HG03280 (cell line): ENCODE results near the gene MAP1A.
A peak's percentile ranks its signal among the peaks of the same experiment; 100 is the strongest.

Experiments
- ATAC-seq: cut with Tn5 transposase; IDR thresholded peaks from one replicate; pipeline ENCODE4 v1.9.1; 2021; ENCODE audit warnings: mild to moderate bottlenecking, moderate library complexity; ENCODE audit not compliant: unreplicated experiment

MAP1A gene

DNA sequence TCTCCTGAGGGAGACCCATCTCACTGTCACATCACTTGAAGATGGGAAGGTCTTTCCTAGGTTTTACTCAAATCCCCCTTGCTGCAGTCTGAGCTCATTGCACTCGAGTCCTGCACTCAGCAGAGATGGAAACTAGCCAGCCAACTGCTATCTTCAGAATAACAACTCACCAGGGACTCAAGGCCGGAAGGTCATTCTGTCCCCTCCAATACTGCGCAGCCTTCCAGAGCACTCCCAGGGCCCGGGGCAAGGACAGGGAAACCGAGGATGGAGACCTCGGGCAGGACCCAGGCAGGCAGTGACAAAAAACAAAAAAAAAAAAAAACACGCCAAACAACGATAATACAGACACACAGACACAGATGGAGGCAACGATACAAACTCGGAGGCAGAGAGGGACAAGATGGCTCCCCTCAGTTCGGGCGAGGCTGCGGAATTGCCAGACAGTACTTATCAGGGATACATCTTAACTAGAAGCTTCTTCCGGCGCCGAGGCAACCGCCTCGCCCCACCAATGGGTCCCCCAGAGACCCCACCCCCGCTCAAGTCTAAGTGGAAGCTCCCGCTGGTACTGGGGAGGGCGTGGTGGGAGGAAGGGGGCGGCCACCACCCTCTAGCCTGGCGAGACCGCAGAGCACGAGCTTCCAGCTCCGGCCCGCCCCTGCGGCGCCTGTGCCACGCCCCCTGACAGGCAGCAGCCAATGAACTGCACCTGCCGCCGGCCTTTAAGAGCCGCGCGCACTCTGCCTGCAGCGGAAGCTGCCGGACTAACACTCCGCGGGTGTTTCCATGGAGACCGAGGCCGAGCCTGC, 7.0 kb upstream of the MAP1A start:
- peak; percentile 97 for ATAC-seq

DNA sequence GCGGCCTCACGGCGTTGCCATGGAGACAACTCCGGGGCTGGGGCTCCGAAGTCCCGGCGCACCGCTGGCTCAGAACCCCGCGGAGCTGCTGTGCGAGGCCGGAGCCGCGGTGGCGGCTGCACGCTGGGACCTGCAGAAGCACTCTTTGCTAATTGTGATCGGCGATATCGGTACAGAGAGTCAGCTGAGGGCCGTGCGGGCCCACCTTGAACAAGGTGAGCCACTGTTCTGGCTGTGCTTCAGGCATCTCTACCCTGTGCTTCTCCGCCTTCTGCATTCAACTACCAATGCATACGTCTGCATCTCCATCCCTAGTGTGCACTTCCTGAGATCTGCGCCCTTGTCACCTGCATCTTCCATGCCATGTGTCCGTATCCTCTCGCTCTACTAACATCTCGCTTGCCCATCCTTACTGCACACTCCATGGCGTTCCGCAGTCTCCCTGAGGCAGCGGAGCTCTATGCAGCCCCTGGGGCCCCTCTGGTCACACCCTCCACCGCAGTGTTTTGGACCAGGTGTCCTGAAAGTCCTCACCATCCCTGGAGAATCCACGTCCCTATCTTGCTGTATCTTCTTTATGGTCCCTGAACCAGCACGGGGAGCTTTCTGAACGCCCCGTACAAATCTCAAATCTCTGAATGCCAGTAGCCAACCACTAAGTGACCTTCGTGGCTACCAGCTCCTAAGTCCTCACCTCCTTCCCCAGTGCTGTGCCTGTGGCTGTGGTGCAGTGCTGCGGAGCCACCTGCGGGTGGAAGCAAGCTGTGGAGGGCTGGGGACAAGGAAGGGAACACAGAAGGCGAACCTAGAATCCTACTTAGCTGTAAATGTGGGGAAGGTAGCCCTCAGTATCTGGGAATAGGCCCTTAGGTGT, 6.2 kb upstream of the MAP1A start:
- ATAC-seq, result no peak

DNA sequence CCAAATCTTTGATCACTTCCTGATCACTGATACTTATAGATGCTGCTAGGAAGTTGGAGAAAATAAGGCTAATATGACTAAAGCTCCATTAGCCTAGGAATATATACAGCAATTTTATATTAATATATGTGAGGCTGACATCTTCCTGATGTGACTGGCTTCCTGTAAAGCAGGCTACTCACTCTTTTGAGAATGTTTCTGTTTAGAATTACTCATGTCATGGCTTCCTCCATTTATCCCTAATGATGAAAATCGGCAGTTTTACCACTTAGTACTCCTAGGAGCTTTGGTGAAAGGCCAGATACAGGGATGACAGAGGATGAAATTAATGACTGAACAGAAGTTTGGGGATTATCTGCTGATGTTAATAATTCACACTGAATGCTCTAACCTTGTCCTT, 3.9 kb upstream of the MAP1A start:
- no peak for ATAC-seq

DNA sequence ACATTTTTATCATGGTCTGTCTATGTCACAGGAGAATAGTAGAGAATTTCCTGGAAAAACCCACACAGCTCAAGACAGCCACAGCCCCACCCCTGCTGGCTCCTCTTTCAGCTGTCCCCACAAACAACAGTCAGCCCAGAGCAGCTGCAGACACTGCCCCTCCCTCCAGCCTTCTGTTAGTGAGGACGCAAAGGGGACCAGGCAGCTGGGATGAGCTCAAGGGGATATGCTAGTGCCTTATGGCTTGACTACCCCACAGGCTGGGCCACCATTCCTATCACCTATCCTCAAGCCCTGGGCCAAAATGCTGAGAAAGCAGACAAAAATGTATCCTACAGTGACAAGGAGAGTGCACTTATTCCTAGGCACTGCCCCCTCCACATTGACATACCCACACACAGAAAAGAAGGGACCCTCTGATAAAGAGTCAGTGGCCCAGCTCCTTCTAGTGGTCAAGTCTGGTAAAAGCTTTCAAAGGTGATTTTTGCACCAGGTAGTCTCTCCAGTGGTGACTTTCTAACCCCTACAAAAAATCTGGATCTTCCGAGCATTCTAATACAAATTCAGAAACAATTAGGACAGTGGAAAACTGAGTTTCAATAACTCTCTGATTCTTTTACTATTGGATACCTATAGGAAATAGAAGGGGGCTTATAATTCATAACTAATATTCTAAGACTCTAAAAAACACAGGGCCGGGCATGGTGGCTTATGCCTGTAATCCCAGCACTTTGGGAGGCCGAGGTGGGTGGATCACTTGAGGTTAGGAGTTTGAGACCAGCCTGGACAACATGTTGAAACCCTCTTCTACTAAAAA, 3.0 kb upstream of the MAP1A start:
- no peak for ATAC-seq

DNA sequence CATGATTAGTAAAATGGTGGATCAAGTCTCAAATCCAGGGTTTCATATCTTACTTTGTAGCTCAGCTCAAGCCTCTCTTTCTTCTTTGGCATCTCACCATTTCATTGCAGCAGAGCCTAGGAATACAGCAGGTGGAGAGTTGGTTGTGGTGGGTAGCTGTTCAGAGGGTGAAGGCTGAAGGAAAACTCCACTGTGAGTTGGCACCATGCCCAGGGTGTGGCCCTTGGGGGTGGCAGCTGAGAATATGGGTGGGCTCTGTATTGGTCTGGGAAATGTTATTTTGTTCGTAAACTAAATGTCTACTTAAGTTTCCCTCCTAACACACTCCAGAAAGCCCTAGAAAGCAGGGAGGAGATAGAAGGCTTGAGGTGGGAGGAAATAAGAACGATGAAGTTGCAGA, 1.7 kb upstream of the MAP1A start:
- ATAC-seq, result no peak

DNA sequence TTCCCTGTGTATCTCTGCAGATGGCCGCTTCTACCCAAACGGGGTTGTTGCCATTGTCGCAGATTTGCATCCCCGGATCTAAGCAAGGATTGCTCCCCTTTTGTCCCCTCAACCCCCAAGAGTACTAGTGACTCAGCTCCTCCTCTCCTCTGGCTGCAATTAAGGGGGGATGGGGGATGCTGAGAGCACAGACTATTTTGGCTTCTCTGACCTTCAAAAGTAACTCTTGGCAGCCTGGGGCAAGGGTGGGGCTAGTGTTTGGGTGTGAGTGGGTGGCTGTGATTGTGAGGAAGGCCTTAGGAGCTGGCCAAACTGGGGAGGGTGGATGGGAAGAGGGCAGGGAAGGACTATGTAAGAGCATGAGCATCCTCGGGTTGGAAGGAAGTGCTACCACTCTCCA, 1.2 kb upstream of the MAP1A start:
- no peak for ATAC-seq

DNA sequence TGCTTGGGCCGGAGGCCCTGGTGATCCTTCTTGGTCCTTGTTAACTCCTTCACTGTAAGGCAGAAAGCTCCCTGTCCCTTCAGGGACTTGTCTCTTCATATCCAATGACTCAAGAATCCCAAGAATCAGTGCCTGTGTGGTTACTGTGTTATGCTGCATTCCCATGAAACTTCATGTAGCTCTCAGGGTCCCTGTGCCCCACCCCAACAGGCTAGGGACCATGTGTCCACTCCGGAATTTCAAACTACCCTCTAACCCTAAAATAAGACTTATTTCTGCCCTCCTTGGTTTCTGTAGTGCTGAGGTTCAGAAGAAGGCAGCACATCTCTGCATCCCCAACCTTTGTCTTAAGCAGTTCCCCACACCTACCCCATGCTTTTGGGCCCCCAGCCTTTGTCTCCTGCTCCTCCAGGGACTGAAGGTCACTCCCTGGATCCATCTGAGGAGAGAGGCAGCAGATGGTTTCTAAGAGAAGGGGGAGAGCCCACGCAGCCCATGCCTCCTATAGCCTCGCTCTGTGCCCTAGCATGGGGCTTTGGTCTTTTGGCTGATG, 531 bp upstream of the MAP1A start:
- ATAC-seq, result no peak

DNA sequence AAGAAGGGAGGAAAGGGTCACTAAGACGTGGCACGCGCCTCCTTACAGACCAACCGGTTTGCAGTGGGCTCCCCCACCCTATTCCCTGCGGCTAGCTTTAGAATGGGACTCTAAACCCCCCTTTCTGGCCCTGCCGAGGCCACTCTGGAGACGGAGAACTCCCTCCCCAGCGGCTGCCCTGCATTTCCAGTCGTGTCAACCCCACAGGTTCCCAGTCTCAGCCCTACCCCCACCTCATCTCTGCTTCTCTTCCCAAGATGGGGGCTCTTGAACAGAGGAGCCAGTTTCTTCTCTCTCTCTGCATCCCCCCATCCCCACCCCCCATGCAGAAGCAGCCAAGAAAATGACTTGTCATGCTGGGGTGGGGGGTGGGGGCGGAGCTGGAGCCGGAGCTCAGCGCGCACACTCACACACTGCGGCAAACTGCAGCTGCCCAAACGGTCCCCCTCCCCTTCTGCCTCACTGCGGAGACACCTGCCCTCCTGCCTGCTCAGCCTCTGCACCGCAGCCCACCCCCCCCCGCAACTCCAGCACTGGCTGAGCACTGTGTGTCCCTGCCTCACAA, 871 bp downstream of the MAP1A start:
- ATAC-seq, result no peak

DNA sequence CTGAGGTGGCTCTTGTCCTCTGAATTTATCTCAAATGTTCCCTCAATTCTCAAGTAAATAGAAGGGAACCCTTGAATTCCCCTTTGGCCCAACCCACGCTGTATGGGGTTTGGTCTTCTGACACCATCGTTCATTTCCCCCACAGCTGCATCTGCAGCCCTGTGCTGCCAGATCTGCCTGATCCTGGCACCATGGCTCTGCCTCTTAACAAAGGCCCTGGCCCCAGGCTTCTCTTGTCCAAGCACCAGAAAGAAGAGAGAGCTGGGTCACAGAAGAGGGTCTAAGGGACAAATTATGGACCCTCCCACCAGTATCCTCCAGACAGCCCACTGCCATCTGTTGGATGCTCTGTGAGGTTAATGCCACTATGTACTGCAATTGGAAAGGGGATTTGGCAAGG, 1.8 kb downstream of the MAP1A start:
- ATAC-seq, result no peak

DNA sequence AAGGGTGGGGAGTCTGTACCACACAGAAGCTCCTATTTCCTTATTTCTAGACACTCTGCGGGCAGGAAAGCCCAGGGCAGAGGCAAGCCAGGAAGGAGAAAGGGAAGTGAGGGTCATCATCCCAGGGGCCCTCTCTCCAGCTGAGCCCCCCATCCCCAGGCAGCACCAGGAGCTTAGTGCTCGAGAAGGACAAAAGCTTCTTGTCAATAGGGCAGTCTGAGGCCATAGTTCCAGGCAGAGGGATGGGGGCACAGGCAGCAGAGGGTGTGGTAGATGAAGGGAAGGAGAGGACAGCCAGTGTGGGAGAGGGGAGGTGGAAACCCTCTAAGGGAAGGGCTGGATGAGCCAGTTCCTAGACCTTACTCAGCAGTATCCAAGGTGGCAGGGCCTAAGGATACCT, 2.7 kb downstream of the MAP1A start:
- no peak for ATAC-seq

DNA sequence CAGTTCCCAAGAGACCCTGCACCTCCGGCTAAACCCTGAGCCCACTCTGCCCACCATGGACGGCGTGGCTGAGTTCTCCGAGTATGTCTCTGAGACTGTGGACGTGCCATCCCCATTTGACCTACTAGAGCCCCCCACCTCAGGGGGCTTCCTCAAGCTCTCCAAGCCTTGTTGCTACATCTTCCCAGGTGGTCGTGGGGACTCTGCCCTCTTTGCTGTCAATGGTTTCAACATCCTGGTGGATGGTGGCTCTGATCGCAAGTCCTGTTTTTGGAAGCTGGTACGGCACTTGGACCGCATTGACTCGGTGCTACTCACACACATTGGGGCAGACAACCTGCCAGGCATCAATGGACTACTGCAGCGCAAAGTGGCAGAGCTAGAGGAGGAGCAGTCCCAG, 4.0 kb downstream of the MAP1A start:
- ATAC-seq, result no peak

DNA sequence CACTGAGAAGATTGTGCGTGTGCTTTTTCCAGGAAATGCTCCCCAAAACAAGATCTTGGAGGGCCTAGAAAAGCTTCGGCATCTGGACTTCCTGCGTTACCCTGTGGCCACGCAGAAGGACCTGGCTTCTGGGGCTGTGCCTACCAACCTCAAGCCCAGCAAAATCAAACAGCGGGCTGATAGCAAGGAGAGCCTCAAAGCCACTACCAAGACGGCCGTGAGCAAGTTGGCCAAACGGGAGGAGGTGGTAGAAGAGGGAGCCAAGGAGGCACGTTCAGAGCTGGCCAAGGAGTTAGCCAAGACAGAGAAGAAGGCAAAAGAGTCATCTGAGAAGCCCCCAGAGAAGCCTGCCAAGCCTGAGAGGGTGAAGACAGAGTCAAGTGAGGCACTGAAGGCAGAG, 4.8 kb downstream of the MAP1A start:
- no peak for ATAC-seq

DNA sequence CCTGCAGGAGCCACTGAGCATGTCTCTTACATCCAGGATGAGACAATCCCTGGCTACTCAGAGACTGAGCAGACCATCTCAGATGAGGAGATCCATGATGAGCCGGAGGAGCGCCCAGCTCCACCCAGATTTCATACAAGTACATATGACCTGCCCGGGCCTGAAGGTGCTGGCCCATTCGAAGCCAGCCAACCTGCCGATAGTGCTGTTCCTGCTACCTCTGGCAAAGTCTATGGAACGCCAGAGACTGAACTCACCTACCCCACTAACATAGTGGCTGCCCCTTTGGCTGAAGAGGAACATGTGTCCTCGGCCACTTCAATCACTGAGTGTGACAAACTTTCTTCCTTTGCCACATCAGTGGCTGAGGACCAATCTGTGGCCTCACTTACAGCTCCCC, 6.2 kb downstream of the MAP1A start:
- no peak for ATAC-seq

DNA sequence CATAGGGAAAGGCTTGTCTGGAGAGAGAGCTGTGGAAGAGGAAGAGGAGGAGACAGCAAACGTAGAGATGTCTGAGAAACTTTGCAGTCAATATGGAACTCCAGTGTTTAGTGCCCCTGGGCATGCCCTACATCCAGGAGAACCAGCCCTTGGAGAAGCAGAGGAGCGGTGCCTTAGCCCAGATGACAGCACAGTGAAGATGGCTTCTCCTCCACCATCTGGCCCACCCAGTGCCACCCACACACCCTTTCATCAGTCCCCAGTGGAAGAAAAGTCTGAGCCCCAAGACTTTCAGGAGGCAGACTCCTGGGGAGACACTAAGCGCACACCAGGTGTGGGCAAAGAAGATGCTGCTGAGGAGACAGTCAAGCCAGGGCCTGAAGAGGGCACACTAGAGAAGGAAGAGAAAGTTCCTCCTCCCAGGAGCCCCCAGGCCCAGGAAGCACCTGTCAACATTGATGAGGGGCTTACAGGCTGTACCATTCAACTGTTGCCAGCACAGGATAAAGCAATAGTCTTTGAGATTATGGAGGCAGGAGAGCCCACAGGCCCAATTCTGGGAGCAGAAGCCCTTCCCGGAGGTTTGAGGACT, 6.9 kb downstream of the MAP1A start:
- no peak for ATAC-seq

DNA sequence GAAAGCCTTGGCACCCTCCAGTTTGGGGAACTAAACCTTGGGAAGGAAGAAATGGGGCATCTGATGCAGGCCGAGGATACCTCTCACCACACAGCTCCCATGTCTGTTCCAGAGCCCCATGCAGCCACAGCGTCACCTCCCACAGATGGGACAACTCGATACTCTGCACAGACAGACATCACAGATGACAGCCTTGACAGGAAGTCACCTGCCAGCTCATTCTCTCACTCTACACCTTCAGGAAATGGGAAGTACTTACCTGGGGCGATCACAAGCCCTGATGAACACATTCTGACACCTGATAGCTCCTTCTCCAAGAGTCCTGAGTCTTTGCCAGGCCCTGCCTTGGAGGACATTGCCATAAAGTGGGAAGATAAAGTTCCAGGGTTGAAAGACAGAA, 7.7 kb downstream of the MAP1A start:
- ATAC-seq, result no peak

DNA sequence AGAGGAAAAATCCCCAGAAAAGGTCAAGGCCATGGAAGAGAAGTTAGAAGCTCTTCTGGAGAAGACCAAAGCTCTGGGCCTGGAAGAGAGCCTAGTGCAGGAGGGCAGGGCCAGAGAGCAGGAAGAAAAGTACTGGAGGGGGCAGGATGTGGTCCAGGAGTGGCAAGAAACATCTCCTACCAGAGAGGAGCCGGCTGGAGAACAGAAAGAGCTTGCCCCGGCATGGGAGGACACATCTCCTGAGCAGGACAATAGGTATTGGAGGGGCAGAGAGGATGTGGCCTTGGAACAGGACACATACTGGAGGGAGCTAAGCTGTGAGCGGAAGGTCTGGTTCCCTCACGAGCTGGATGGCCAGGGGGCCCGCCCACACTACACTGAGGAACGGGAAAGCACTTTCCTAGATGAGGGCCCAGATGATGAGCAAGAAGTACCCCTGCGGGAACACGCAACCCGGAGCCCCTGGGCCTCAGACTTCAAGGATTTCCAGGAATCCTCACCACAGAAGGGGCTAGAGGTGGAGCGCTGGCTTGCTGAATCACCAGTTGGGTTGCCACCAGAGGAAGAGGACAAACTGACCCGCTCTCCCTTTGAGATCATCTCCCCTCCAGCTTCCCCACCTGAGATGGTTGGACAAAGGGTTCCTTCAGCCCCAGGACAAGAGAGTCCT, 9.0 kb downstream of the MAP1A start:
- no peak for ATAC-seq

DNA sequence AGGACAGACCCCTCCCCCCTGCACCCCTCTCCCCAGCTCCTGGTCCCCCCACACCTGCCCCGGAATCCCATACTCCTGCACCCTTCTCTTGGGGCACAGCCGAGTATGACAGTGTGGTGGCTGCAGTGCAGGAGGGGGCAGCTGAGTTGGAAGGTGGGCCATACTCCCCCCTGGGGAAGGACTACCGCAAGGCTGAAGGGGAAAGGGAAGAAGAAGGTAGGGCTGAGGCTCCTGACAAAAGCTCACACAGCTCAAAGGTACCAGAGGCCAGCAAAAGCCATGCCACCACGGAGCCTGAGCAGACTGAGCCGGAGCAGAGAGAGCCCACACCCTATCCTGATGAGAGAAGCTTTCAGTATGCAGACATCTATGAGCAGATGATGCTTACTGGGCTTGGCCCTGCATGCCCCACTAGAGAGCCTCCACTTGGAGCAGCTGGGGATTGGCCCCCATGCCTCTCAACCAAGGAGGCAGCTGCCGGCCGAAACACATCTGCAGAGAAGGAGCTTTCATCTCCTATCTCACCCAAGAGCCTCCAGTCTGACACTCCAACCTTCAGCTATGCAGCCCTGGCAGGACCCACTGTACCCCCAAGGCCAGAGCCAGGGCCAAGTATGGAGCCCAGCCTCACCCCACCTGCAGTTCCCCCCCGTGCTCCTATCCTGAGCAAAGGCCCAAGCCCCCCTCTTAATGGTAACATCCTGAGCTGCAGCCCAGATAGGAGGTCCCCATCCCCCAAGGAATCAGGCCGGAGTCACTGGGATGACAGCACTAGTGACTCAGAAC, 9.8 kb downstream of the MAP1A start:
- ATAC-seq, result no peak

DNA sequence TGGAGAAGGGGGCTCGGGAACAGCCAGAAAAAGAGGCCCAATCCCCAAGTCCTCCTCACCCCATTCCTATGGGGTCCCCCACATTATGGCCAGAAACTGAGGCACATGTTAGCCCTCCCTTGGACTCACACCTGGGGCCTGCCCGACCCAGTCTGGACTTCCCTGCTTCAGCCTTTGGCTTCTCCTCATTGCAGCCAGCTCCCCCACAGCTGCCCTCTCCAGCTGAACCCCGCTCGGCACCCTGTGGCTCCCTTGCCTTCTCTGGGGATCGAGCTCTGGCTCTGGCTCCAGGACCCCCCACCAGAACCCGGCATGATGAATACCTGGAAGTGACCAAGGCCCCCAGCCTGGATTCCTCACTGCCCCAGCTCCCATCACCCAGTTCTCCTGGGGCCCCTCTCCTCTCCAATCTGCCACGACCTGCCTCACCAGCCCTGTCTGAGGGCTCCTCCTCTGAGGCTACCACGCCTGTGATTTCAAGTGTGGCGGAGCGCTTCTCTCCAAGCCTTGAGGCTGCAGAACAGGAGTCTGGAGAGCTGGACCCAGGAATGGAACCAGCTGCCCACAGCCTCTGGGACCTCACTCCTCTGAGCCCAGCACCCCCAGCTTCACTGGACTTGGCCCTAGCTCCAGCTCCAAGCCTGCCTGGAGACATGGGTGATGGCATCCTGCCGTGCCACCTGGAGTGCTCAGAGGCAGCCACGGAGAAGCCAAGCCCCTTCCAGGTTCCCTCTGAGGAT, 10.6 kb downstream of the MAP1A start:
- no peak for ATAC-seq
